Measurements from ENCODE around the gene ITGA1.

GRCh38 chr5:52776116-52776515 lies 11.6 kb upstream of the ITGA1 start:
- TF ChIP-seq, protein P1, sequence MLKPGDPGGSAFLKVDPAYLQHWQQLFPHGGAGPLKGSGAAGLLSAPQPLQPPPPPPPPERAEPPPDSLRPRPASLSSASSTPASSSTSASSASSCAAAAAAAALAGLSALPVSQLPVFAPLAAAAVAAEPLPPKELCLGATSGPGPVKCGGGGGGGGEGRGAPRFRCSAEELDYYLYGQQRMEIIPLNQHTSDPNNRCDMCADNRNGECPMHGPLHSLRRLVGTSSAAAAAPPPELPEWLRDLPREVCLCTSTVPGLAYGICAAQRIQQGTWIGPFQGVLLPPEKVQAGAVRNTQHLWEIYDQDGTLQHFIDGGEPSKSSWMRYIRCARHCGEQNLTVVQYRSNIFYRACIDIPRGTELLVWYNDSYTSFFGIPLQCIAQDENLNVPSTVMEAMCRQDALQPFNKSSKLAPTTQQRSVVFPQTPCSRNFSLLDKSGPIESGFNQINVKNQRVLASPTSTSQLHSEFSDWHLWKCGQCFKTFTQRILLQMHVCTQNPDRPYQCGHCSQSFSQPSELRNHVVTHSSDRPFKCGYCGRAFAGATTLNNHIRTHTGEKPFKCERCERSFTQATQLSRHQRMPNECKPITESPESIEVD (tag by site-specific recombination; IDR thresholded peaks at IDR 0.05) = no peak
- TF ChIP-seq ZBTB1 (tag by site-specific recombination; IDR thresholded peaks at IDR 0.05) (no peak), PBX3 (CRISPR knock-in tag; IDR thresholded peaks at IDR 0.05) (no peak), ZNF350 (tag by site-specific recombination; IDR thresholded peaks at IDR 0.05) (no peak), TCF7L2 (IDR thresholded peaks at IDR 0.05; ENCODE audit: borderline replicate concordance, low read depth, low read length) (no peak), SCRT2 (tag by site-specific recombination; IDR thresholded peaks at IDR 0.05) (no peak), HOXC10 (CRISPR knock-in tag; IDR thresholded peaks at IDR 0.05) (no peak), ZSCAN30 (tag by site-specific recombination; IDR thresholded peaks at IDR 0.05) (no peak), ZNF707 (tag by site-specific recombination; IDR thresholded peaks at IDR 0.05) (no peak)
- TF ChIP-seq, protein P2, sequence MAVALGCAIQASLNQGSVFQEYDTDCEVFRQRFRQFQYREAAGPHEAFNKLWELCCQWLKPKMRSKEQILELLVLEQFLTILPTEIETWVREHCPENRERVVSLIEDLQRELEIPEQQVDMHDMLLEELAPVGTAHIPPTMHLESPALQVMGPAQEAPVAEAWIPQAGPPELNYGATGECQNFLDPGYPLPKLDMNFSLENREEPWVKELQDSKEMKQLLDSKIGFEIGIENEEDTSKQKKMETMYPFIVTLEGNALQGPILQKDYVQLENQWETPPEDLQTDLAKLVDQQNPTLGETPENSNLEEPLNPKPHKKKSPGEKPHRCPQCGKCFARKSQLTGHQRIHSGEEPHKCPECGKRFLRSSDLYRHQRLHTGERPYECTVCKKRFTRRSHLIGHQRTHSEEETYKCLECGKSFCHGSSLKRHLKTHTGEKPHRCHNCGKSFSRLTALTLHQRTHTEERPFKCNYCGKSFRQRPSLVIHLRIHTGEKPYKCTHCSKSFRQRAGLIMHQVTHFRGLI (tag by site-specific recombination; IDR thresholded peaks at IDR 0.05) = no peak
- TF ChIP-seq, protein P3, sequence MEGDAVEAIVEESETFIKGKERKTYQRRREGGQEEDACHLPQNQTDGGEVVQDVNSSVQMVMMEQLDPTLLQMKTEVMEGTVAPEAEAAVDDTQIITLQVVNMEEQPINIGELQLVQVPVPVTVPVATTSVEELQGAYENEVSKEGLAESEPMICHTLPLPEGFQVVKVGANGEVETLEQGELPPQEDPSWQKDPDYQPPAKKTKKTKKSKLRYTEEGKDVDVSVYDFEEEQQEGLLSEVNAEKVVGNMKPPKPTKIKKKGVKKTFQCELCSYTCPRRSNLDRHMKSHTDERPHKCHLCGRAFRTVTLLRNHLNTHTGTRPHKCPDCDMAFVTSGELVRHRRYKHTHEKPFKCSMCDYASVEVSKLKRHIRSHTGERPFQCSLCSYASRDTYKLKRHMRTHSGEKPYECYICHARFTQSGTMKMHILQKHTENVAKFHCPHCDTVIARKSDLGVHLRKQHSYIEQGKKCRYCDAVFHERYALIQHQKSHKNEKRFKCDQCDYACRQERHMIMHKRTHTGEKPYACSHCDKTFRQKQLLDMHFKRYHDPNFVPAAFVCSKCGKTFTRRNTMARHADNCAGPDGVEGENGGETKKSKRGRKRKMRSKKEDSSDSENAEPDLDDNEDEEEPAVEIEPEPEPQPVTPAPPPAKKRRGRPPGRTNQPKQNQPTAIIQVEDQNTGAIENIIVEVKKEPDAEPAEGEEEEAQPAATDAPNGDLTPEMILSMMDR (tag by site-specific recombination; IDR thresholded peaks at IDR 0.05) = no peak
